SU-DHL-6 (cell line): ENCODE measurements around the gene ZNF699.

Experiments used
- H2AFZ ChIP-seq: fragments of 200-600 bp; sonication (generic); 2 replicates; pipeline ENCODE4 v1.6.1; 2014; ENCODE audit warnings: low read depth, mild to moderate bottlenecking, moderate library complexity, mixed read lengths, antibody characterized with exemption, low read length; ENCODE audit not compliant: severe bottlenecking
- H3F3A ChIP-seq: fragments of 200-600 bp; shearing (Covaris generic); 2 replicates; pipeline ENCODE4 v1.6.0; 2016; ENCODE audit warnings: antibody characterized with exemption, mild to moderate bottlenecking; ENCODE audit not compliant: insufficient read depth
- H3K27ac ChIP-seq: fragments of 200-600 bp; sonication (generic); 2 replicates; pipeline ENCODE4 v1.5.1; 2016; ENCODE audit warnings: low read depth, mild to moderate bottlenecking, low read length, moderate library complexity, mixed read lengths
- H3K27me3 ChIP-seq: fragments of 200-600 bp; sonication (generic), shearing (Covaris generic); 2 replicates; pipeline ENCODE4 v1.6.0; 2014; ENCODE audit warnings: mild to moderate bottlenecking, low read length
- H3K36me3 ChIP-seq: fragments of 200-600 bp; sonication (generic); 2 replicates; pipeline ENCODE4 v1.6.1; 2014; ENCODE audit warnings: mild to moderate bottlenecking, low read length, mixed read lengths
- H3K4me2 ChIP-seq: fragments of 300-600, 200-600 bp; shearing (Covaris generic), sonication (generic); 2 replicates; pipeline ENCODE4 v1.6.0; 2014; ENCODE audit warnings: low read length, low read depth, mild to moderate bottlenecking; ENCODE audit not compliant: poor library complexity, severe bottlenecking
- H3K4me3 ChIP-seq: fragments of 200-600 bp; sonication (generic); 2 replicates; pipeline ENCODE4 v1.5.1; 2014; ENCODE audit warnings: antibody characterized with exemption, low read length, mild to moderate bottlenecking, mixed read lengths; ENCODE audit not compliant: insufficient read depth, poor library complexity, severe bottlenecking
- H3K79me2 ChIP-seq: fragments of 200-600 bp; sonication (generic); 2 replicates; pipeline ENCODE4 v1.6.1; 2014; ENCODE audit warnings: mild to moderate bottlenecking, low read length, moderate library complexity; ENCODE audit not compliant: insufficient read depth
- H3K9ac ChIP-seq: fragments of 200-600 bp; sonication (generic); 2 replicates; pipeline ENCODE4 v1.7.0; 2014; ENCODE audit warnings: mild to moderate bottlenecking, low read length
- H3K9me2 ChIP-seq: fragments of 200-600 bp; sonication (generic); replicated peaks from 2 replicates; pipeline ENCODE4 v1.6.1; 2014; ENCODE audit warnings: low read length; ENCODE audit not compliant: insufficient read depth
- H3K9me3 ChIP-seq: fragments of 200-600 bp; sonication (generic); 2 replicates; pipeline ENCODE4 v1.6.1; 2014; ENCODE audit warnings: low read length, mixed read lengths; ENCODE audit not compliant: insufficient read depth
- H4K20me1 ChIP-seq: fragments of 200-600 bp; sonication (generic); 2 replicates; pipeline ENCODE4 v1.6.1; 2014; ENCODE audit warnings: low read depth, mild to moderate bottlenecking, antibody characterized with exemption, low read length, moderate library complexity, mixed read lengths
- EZH2phosphoT487 ChIP-seq: fragments of 200-600 bp; sonication (generic), shearing (Covaris generic); conservative IDR thresholded peaks from 2 replicates; pipeline ENCODE4 v1.6.1; 2018; ENCODE audit warnings: mild to moderate bottlenecking, antibody characterized with exemption, low read length, moderate library complexity, mixed read lengths
- TF ChIP-seq, protein P1 (sequence below): fragments of 200-600 bp; sonication (generic); IDR thresholded peaks from one replicate; pipeline ENCODE4 v1.5.1; 2017; ENCODE audit warnings: antibody characterized with exemption, mild to moderate bottlenecking, low read length, moderate library complexity; ENCODE audit not compliant: insufficient read depth, poor library complexity, severe bottlenecking

Gene ZNF699

GRCh38 chr19:9250630-9251029 is 59.0 kb downstream of the ZNF699 start, which contains the start of gene OR7E24:
Gene OR7E24, plus strand, starts transcription at chr19:9250930. Its CDS starts 114 bp downstream, at chr19:9251044.
- no peaks in the 10 kb centered on the region for H3K9me2 ChIP-seq
- no peak for TF ChIP-seq EZH2phosphoT487
- TF ChIP-seq, protein P1, sequence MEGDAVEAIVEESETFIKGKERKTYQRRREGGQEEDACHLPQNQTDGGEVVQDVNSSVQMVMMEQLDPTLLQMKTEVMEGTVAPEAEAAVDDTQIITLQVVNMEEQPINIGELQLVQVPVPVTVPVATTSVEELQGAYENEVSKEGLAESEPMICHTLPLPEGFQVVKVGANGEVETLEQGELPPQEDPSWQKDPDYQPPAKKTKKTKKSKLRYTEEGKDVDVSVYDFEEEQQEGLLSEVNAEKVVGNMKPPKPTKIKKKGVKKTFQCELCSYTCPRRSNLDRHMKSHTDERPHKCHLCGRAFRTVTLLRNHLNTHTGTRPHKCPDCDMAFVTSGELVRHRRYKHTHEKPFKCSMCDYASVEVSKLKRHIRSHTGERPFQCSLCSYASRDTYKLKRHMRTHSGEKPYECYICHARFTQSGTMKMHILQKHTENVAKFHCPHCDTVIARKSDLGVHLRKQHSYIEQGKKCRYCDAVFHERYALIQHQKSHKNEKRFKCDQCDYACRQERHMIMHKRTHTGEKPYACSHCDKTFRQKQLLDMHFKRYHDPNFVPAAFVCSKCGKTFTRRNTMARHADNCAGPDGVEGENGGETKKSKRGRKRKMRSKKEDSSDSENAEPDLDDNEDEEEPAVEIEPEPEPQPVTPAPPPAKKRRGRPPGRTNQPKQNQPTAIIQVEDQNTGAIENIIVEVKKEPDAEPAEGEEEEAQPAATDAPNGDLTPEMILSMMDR: no peak
- no peak within 1 kb of the TSS for H2AFZ ChIP-seq
- no peaks in the 10 kb centered on the region for H3K36me3 ChIP-seq
- no peak within 1 kb of the TSS for H3K4me2 ChIP-seq
- H3K9ac ChIP-seq: no peak within 1 kb of the TSS
- no peak within 1 kb of the TSS for H3K4me3 ChIP-seq
- no peaks in the 10 kb centered on the region for H3K79me2 ChIP-seq
- no peak within 1 kb of the TSS for H3K27ac ChIP-seq
- no peaks in the 10 kb centered on the region for H3K27me3 ChIP-seq
- H3K9me3 ChIP-seq: no peaks in the 10 kb centered on the region
- no peaks in the 10 kb centered on the region for H4K20me1 ChIP-seq
- no peaks in the 10 kb centered on the region for H3F3A ChIP-seq
